ENCODE data around the gene ACTR5. TPM values are rescaled to one million over a fixed set of nuclear protein-coding genes. Genes with fewer than 3 reads are reported as not detected.

ACTR5 gene
- total RNA-seq, 1 experiment from 2014 or later, result 14.1 TPM

DNA sequence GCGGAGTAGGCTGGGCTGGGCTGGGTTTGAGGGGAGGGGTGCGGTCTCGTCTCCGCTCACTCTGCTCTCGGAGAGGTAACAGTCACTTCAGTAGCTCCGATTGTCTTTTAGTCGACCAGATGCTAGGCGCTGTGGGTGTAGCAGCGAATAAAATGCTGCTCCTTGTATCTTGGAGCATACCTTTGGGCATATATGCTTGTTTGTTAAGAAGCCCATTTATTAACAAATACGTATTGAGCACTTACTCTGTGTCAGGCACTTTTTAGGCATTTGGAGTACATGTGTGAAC lies 545 bp downstream of the ACTR5 start:
- Mint-ChIP-seq H3K9me3 (no peaks in the 10 kb centered on the region), H3K27me3 (ENCODE audit: low read depth) (peaks cover 33% of the 10 kb centered on the region), H3K4me3 (peak overlapping the region; percentile 83 to 93), H3K4me1 (peaks cover 15 to 16% of the 10 kb centered on the region in 2 experiments), H3K27ac (no peak overlapping the region), H3K36me3 (ENCODE audit: insufficient read depth in 1 of 3, low read depth in 3 of 3) (peaks cover 3 to 19% (median 19%) of the 10 kb centered on the region in 3 experiments; a peak in 6 of 7 replicates)
- no peak overlapping the region for H3T11ph ChIP-seq (ENCODE audit: low read length)
- no peak overlapping the region for H2BK120ac ChIP-seq (ENCODE audit: low read depth, low read length, poor library complexity, severe bottlenecking)
- no peaks in the 10 kb centered on the region for H3K79me1 ChIP-seq (ENCODE audit: insufficient read depth, low read depth, low read length, poor library complexity, severe bottlenecking)
- H3K9me3 ChIP-seq (ENCODE audit: control insufficient read depth, low read depth, low read length), result no peaks in the 10 kb centered on the region
- no peak overlapping the region for H3K23ac ChIP-seq (ENCODE audit: insufficient read length, low read depth, low read length)
- peak overlapping the region; percentile 89; the same call in 1 of the 2 replicates for H3K14ac ChIP-seq (ENCODE audit: insufficient read depth, low read length)
- H3K27ac ChIP-seq (ENCODE audit: insufficient read length, low read depth, low read length), result no peak overlapping the region
- no CpG with 5 or more reads among the region's 10 CpGs for WGBS (ENCODE audit: extremely low coverage, insufficient read length, low lambda C conversion rate)
- no peak overlapping the region for H4K8ac ChIP-seq (replicated peaks; ENCODE audit: insufficient read length, low read depth, low read length)
- peak overlapping the region; percentile 93 for H3K4me2 ChIP-seq (ENCODE audit: insufficient read depth, insufficient read length, low read length)
- H3K4ac ChIP-seq (ENCODE audit: low read depth, low read length), result no peak overlapping the region
- H3K4me1 ChIP-seq (ENCODE audit: insufficient read depth, low read length), result no peaks in the 10 kb centered on the region; the same call in 1 of the 2 replicates
- no peaks in the 10 kb centered on the region; the same call in 1 of the 2 replicates for H3K27me3 ChIP-seq (ENCODE audit: insufficient read depth, low read length)
- H2AK5ac ChIP-seq (ENCODE audit: insufficient read length, low read length), result no peak overlapping the region
- no peak overlapping the region for H4K5ac ChIP-seq (ENCODE audit: insufficient read length, low read depth, low read length)
- no peak overlapping the region for H2BK5ac ChIP-seq (ENCODE audit: insufficient read length, low read length)
- peak overlapping the region; percentile 55 for H3K9ac ChIP-seq (ENCODE audit: extremely low read depth, insufficient read length, low read length)
- H3K18ac ChIP-seq (ENCODE audit: insufficient read length, low read depth, low read length), result no peak overlapping the region
- peaks cover 2% of the 10 kb centered on the region for H3K23me2 ChIP-seq (ENCODE audit: insufficient read length, low read depth, low read length, poor library complexity, severe bottlenecking)
- no peaks in the 10 kb centered on the region for H3K79me2 ChIP-seq (ENCODE audit: insufficient read depth, low read length)
- no peak overlapping the region for H2BK12ac ChIP-seq (ENCODE audit: insufficient read length, low read depth, low read length)
- no peak overlapping the region for H4K91ac ChIP-seq (ENCODE audit: insufficient read length, low read depth, low read length)
- H2BK20ac ChIP-seq (ENCODE audit: low read depth, low read length, poor library complexity, severe bottlenecking), result no peak overlapping the region
- no peak overlapping the region for H3K56ac ChIP-seq (ENCODE audit: insufficient read length, low read depth, low read length)
- no peaks in the 10 kb centered on the region for H4K20me1 ChIP-seq (ENCODE audit: control insufficient read depth, insufficient read depth, insufficient read length)
- DNase-seq, result peak; percentile 77
- no peak overlapping the region for H2BK15ac ChIP-seq (ENCODE audit: low read depth, low read length)
- TF ChIP-seq, protein P1, sequence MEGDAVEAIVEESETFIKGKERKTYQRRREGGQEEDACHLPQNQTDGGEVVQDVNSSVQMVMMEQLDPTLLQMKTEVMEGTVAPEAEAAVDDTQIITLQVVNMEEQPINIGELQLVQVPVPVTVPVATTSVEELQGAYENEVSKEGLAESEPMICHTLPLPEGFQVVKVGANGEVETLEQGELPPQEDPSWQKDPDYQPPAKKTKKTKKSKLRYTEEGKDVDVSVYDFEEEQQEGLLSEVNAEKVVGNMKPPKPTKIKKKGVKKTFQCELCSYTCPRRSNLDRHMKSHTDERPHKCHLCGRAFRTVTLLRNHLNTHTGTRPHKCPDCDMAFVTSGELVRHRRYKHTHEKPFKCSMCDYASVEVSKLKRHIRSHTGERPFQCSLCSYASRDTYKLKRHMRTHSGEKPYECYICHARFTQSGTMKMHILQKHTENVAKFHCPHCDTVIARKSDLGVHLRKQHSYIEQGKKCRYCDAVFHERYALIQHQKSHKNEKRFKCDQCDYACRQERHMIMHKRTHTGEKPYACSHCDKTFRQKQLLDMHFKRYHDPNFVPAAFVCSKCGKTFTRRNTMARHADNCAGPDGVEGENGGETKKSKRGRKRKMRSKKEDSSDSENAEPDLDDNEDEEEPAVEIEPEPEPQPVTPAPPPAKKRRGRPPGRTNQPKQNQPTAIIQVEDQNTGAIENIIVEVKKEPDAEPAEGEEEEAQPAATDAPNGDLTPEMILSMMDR (conservative IDR thresholded peaks at IDR 0.05), result no peak
- H2AFZ ChIP-seq (ENCODE audit: low read length), result no peak overlapping the region

Data from H9 (cell line).